ENCODE measurements around the gene MAB21L3. TPM values are rescaled to one million over a fixed set of nuclear protein-coding genes. Genes with fewer than 3 reads are reported as not detected.

Gene MAB21L3
- total RNA-seq, 4 donors from 2014 or later, result 1.3 TPM; not detected in 3

DNA sequence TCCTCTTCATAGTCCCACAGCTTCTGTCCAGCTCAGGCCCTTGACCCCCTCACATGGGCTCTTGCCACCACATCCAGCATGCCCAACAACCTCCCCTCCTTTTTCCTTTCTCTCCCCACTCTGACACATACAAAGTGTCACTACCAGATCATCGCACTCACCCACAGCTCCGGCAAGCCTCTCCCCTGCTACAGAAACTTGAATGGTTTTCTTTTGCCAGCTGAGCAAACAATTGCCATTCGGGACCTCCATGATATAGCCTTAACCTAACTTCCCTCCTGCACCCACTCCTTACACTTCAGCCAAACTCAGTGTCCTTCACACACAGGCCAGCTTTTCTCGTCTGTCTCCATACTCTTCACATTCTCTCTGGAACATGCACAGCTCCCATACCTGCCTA is 43.3 kb downstream of the MAB21L3 start:
- Histone ChIP-seq H3K27me3 (no peaks in the 10 kb centered on the region), H3K36me3 (no peaks in the 10 kb centered on the region), H3K27ac (no peak overlapping the region), H3K9me3 (peaks cover 0 to 10% (median 0%) of the 10 kb centered on the region in 3 donors), H3K4me1 (peaks cover 0 to 21% (median 0%) of the 10 kb centered on the region in 3 donors), H3K4me3 (no peak overlapping the region)
- 83 to 91% methylated on average over 4 of the region's 4 CpGs for WGBS, 2 donors (ENCODE audit: low coverage in 1 of 2)
- no peak for TF ChIP-seq CTCF (IDR thresholded peaks at IDR 0.05)
- TF ChIP-seq POLR2AphosphoS5 (IDR thresholded peaks at IDR 0.05), result no peak
- no peak for TF ChIP-seq EP300 (IDR thresholded peaks at IDR 0.05)
- TF ChIP-seq POLR2A (IDR thresholded peaks at IDR 0.05), result no peak
- no peak for ATAC-seq

- TF ChIP-seq POLR2AphosphoS5 (IDR thresholded peaks at IDR 0.05), result no peak
- TF ChIP-seq CTCF (IDR thresholded peaks at IDR 0.05), result no peak
- no peak for TF ChIP-seq EP300 (IDR thresholded peaks at IDR 0.05)
- no peak for TF ChIP-seq POLR2A (IDR thresholded peaks at IDR 0.05)
- ATAC-seq, result no peak
- Histone ChIP-seq H3K27me3 (no peaks in the 10 kb centered on the region), H3K36me3 (no peaks in the 10 kb centered on the region), H3K9me3 (peaks cover 0 to 10% (median 0%) of the 10 kb centered on the region in 3 donors), H3K4me1 (peaks cover 0 to 3% (median 0%) of the 10 kb centered on the region in 3 donors), H3K27ac (no peak overlapping the region), H3K4me3 (no peak overlapping the region)
- WGBS, 2 donors (ENCODE audit: low coverage in 1 of 2), result 89 to 91% methylated on average over 4 of the region's 4 CpGs
Observed at GRCh38 chr1:116157096-116157495, 45.9 kb downstream of the MAB21L3 start.

- WGBS, 2 donors (ENCODE audit: low coverage in 1 of 2), result 75 to 100% methylated on average over 1 of the region's 1 CpG
- Histone ChIP-seq H3K27ac (no peak overlapping the region), H3K4me1 (peaks cover 0 to 4% (median 0%) of the 10 kb centered on the region in 3 donors), H3K9me3 (peaks cover 0 to 10% (median 0%) of the 10 kb centered on the region in 3 donors), H3K27me3 (no peaks in the 10 kb centered on the region), H3K4me3 (no peak overlapping the region), H3K36me3 (no peaks in the 10 kb centered on the region)
- ATAC-seq, result no peak
- TF ChIP-seq POLR2A (IDR thresholded peaks at IDR 0.05), result no peak
- TF ChIP-seq POLR2AphosphoS5 (IDR thresholded peaks at IDR 0.05), result no peak
- no peak for TF ChIP-seq EP300 (IDR thresholded peaks at IDR 0.05)
- TF ChIP-seq CTCF (IDR thresholded peaks at IDR 0.05), result no peak
Observed at GRCh38 chr1:116159177-116159576, 48.0 kb downstream of the MAB21L3 start.

DNA sequence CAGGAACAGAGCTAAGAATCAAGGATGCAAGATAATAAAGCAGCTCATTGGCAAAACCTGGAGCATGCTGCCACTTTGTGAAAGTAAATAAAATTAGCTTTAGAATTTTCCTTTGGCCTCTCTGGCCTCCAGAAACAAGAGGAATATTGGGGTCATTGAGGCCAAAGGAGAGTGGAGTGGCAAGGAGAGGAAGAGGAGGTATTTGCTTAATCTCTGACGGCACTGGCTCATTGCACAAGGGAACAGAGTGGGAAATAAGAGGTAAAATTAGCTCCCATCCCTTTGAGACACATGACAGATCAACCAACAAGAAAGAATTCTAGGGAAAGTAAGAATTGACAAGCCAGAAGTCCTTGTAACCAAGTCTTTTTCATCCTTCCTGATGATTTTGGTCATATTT is 48.4 kb downstream of the MAB21L3 start:
- Histone ChIP-seq H3K9me3 (peaks cover 0 to 10% (median 0%) of the 10 kb centered on the region in 3 donors), H3K27ac (no peak overlapping the region), H3K4me3 (no peak overlapping the region), H3K4me1 (peaks cover 0 to 8% (median 0%) of the 10 kb centered on the region in 3 donors), H3K27me3 (no peaks in the 10 kb centered on the region), H3K36me3 (no peaks in the 10 kb centered on the region)
- 43 to 80% methylated on average over 1 of the region's 1 CpG for WGBS, 2 donors (ENCODE audit: low coverage in 1 of 2)
- TF ChIP-seq POLR2AphosphoS5 (IDR thresholded peaks at IDR 0.05), result no peak
- no peak for TF ChIP-seq CTCF (IDR thresholded peaks at IDR 0.05)
- no peak for TF ChIP-seq EP300 (IDR thresholded peaks at IDR 0.05)
- TF ChIP-seq POLR2A (IDR thresholded peaks at IDR 0.05), result no peak
- no peak for ATAC-seq

DNA sequence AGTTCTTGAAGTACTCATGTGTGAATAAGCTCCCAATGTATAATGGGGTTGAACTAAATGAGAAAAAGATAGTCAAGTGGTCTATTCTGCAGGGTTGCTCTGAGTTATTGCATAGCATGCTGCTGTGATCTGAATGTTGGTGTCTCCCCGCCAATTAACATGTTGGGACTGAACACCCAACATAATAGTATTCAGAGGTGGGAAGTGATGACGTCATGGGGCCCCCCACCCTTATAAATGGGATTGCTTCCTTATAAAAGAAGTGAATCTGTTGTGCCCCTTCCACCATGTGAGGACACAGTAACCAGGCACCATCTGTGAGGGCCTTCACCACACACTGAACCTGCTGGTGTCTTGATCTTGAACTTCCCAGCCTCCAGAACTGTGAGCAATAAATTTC is 50.2 kb downstream of the MAB21L3 start:
- Histone ChIP-seq H3K36me3 (no peaks in the 10 kb centered on the region), H3K27ac (no peak overlapping the region), H3K27me3 (no peaks in the 10 kb centered on the region), H3K4me3 (no peak overlapping the region), H3K4me1 (peaks cover 0 to 26% (median 5%) of the 10 kb centered on the region in 3 donors), H3K9me3 (peaks cover 0 to 10% (median 0%) of the 10 kb centered on the region in 3 donors)
- ATAC-seq, result no peak
- 78 to 92% methylated on average over 2 of the region's 2 CpGs for WGBS, 2 donors (ENCODE audit: low coverage in 1 of 2)
- TF ChIP-seq POLR2AphosphoS5 (IDR thresholded peaks at IDR 0.05) (no peak), POLR2A (IDR thresholded peaks at IDR 0.05) (no peak)

All from gastroesophageal sphincter (tissue), 4 donors.